Head of caudate nucleus (tissue), 42 donors: ENCODE data around the gene MAFF.

Experiments
- DNase-seq, 42 donors: peaks; one replicate each; pipeline versions ENCODE4 v3.0.0 to v3.0.0-alpha.2; 2020 to 2021; ENCODE audit warnings: mixed read lengths in 7 of 42
- intact Hi-C: fragments of 100-400 bp; cut with DNase I; formaldehyde crosslinking; loops from one replicate; pipeline ENCODE4 v1.15.0; 2022

MAFF gene

GRCh38 chr22:38235240-38235850, 33.6 kb downstream of the MAFF start:
- intact Hi-C loops: loop anchor here (10.0 kb wide), 1 partner anchor 121 kb away; the partner anchor contains the start of gene BAIAP2L2
- no peak for DNase-seq

- intact Hi-C loops: loop anchor here (10.0 kb wide), 1 partner anchor 122 kb away; the partner anchor contains the start of gene BAIAP2L2
- DNase-seq: no peak
These were observed 35.0 kb downstream of the MAFF start for GRCh38 chr22:38236786-38237185.

GRCh38 chr22:38238519-38239071, 36.8 kb downstream of the MAFF start:
- intact Hi-C loops: loop anchor here (10.0 kb wide), 1 partner anchor 124 kb away; the partner anchor contains the start of gene BAIAP2L2
- peak in 38 of 42 donors; percentile 23 to 79 (median 54) for DNase-seq

- DNase-seq: peak in 39 of 42 donors; percentile 24 to 91 (median 74)
- intact Hi-C loops: loop anchor here (10.0 kb wide), 1 partner anchor 124 kb away; the partner anchor contains the start of gene BAIAP2L2
These were observed 37.4 kb downstream of the MAFF start for GRCh38 chr22:38239101-38239761.

GRCh38 chr22:38240734-38241252, 39.0 kb downstream of the MAFF start:
- peak; percentile 33 to 92 (median 71) for DNase-seq
- intact Hi-C loops: no loop called here

GRCh38 chr22:38243007-38243765, 41.4 kb downstream of the MAFF start:
- intact Hi-C loops: no loop called here
- DNase-seq: peak in 39 of 42 donors; percentile 28 to 73 (median 53)

GRCh38 chr22:38244106-38244505, 42.3 kb downstream of the MAFF start:
- no peak for DNase-seq
- intact Hi-C loops: no loop called here

GRCh38 chr22:38246046-38246658, 44.4 kb downstream of the MAFF start:
- intact Hi-C loops: no loop called here
- DNase-seq: no peak

GRCh38 chr22:38246692-38247091, 44.9 kb downstream of the MAFF start:
- intact Hi-C loops: no loop called here

GRCh38 chr22:38247713-38248112, 45.9 kb downstream of the MAFF start:
- no peak for DNase-seq
- intact Hi-C loops: no loop called here

More at GRCh38 chr22:38246692-38247091, 44.9 kb downstream of the MAFF start:
- DNase-seq: peak; percentile 42 to 90 (median 74)

GRCh38 chr22:38248280-38248679, 46.5 kb downstream of the MAFF start:
- intact Hi-C loops: no loop called here
- no peak for DNase-seq

- intact Hi-C loops: no loop called here
- no peak for DNase-seq
These were observed 47.5 kb downstream of the MAFF start for GRCh38 chr22:38249301-38249700.

- peak in 1 of 42 donors; percentile 38 for DNase-seq
- intact Hi-C loops: no loop called here
These were observed 48.2 kb downstream of the MAFF start for GRCh38 chr22:38249803-38250642.

GRCh38 chr22:38250643-38251340, 49.0 kb downstream of the MAFF start:
- DNase-seq: no peak
- intact Hi-C loops: no loop called here

GRCh38 chr22:38251341-38251692, 49.5 kb downstream of the MAFF start:
- intact Hi-C loops: no loop called here

GRCh38 chr22:38255697-38256096, 53.9 kb downstream of the MAFF start:
- intact Hi-C loops: no loop called here
- DNase-seq: no peak

More at GRCh38 chr22:38251341-38251692, 49.5 kb downstream of the MAFF start:
- no peak for DNase-seq

- DNase-seq: no peak
- intact Hi-C loops: no loop called here
These were observed 55.4 kb downstream of the MAFF start for GRCh38 chr22:38257181-38257580.
